B cell (primary cell): ENCODE results near the gene SPPL2B. TPM values are rescaled to one million over a fixed set of nuclear protein-coding genes. Genes with fewer than 3 reads are reported as not detected.

ENCODE experiments used
- ATAC-seq: fragments of 200-7000 bp; cut with Tn5 transposase; one replicate; pipeline ENCODE4 v1.10.0; 2021; ENCODE audit warnings: low read depth, mild to moderate bottlenecking, moderate number of reproducible peaks, moderate library complexity
- CTCF ChIA-PET: fragments of 350-600 bp; sonication (Branson Sonifier 250); formaldehyde crosslinking; loops from one replicate; lab custom pipeline; 2021; ENCODE audit warnings: antibody characterized with exemption, inconsistent platforms; lab: Charles Lee
- POLR2A ChIA-PET: fragments of 350-600 bp; sonication (Branson Sonifier 250); formaldehyde crosslinking; loops from one replicate; lab custom pipeline; 2021; ENCODE audit warnings: antibody characterized with exemption; lab: Charles Lee
- DNase-seq: peaks from one replicate; pipeline ENCODE4 v3.0.0; 2013
- H2AFZ ChIP-seq: 2 replicates; pipeline ENCODE4 v1.6.1; 2012; ENCODE audit warnings: mild to moderate bottlenecking, low read depth, low read length; ENCODE audit not compliant: insufficient read depth, poor library complexity, severe bottlenecking
- H3K27ac ChIP-seq, 2 donors: 1 replicate in 1 of 2; 2 replicates in 1 of 2; pipeline ENCODE4 v1.5.1; 2012 to 2013; ENCODE audit warnings: low read length in 2 of 2, mild to moderate bottlenecking in 2 of 2, moderate library complexity in 1 of 2
- H3K27me3 ChIP-seq, 4 experiments: fragments of 200-600 bp in 1 of 4; sonication (generic) in 1 of 4; replicated peaks in 1 of 4; 1 replicate in 2 of 4; 2 replicates in 2 of 4; pipeline versions ENCODE4 v1.6.1 to v1.7.0; 2013 to 2016; ENCODE audit warnings: low read length in 3 of 4, mild to moderate bottlenecking in 2 of 4, mixed read lengths in 1 of 4, moderate library complexity in 1 of 4; ENCODE audit not compliant: insufficient read depth in 4 of 4, control insufficient read depth in 3 of 4; ENCODE audit errors: control extremely low read depth in 1 of 4
- H3K36me3 ChIP-seq, 2 experiments: replicated peaks in 1 of 2; 1 replicate in 1 of 2; 2 replicates in 1 of 2; pipeline versions ENCODE4 v1.6.1 to v1.7.1; 2013; ENCODE audit warnings: low read length in 1 of 2; ENCODE audit not compliant: insufficient read depth in 2 of 2, control insufficient read depth in 1 of 2; ENCODE audit errors: control extremely low read depth in 1 of 2, extremely low read depth in 1 of 2
- H3K4me1 ChIP-seq, 2 donors: fragments of 200-600 bp in 1 of 2; sonication (generic) in 1 of 2; 1 replicate in 1 of 2; 2 replicates in 1 of 2; pipeline versions ENCODE4 v1.5.1 to v1.6.1; 2013 to 2017; ENCODE audit warnings: low read length in 2 of 2; ENCODE audit not compliant: control insufficient read depth in 2 of 2, insufficient read depth in 2 of 2
- H3K4me2 ChIP-seq: replicated peaks from 2 replicates; pipeline ENCODE3; 2012; ENCODE audit warnings: mild to moderate bottlenecking, low read depth, low read length; ENCODE audit not compliant: poor library complexity, severe bottlenecking
- H3K4me3 ChIP-seq, 5 experiments: fragments of 200-600 bp in 1 of 5; sonication (generic) in 1 of 5; 1 replicate in 3 of 5; 2 replicates in 2 of 5; pipeline versions ENCODE4 v1.5.1 to v1.7.0; 2011 to 2016; ENCODE audit warnings: low read length in 4 of 5, mild to moderate bottlenecking in 4 of 5, low read depth in 2 of 5, control low read depth in 1 of 5, moderate library complexity in 1 of 5; ENCODE audit not compliant: insufficient read depth in 1 of 5; ENCODE audit errors: control extremely low read depth in 1 of 5, extremely low read depth in 1 of 5
- H3K79me2 ChIP-seq: fragments of 200-600 bp; sonication (generic); one replicate; pipeline ENCODE4 v1.6.0; 2016; ENCODE audit warnings: low read length; ENCODE audit not compliant: control insufficient read depth, insufficient read depth
- H3K9ac ChIP-seq: fragments of 200-600 bp; sonication (generic); 2 replicates; pipeline ENCODE4 v1.6.1; 2017; ENCODE audit warnings: mild to moderate bottlenecking, low read length, moderate library complexity
- H3K9me3 ChIP-seq, 3 donors: one replicate each; pipeline versions ENCODE4 v1.6.1 to v1.7.1; 2013; ENCODE audit warnings: low read length in 2 of 3; ENCODE audit not compliant: control insufficient read depth in 2 of 3, insufficient read depth in 1 of 3; ENCODE audit errors: control extremely low read depth in 1 of 3
- H4K20me1 ChIP-seq: 2 replicates; pipeline ENCODE4 v1.6.0; 2012; ENCODE audit warnings: mild to moderate bottlenecking, low read length; ENCODE audit not compliant: insufficient read depth, control insufficient read depth, poor library complexity, severe bottlenecking
- H3K27ac Mint-ChIP-seq: one replicate; pipeline ENCODE4 v1.8.0; 2021; ENCODE audit warnings: mixed read lengths
- H3K27me3 Mint-ChIP-seq: one replicate; pipeline ENCODE4 v1.8.0; 2021; ENCODE audit warnings: mixed read lengths
- H3K4me1 Mint-ChIP-seq: one replicate; pipeline ENCODE4 v1.8.0; 2021; ENCODE audit warnings: mixed read lengths
- H3K4me3 Mint-ChIP-seq: one replicate; pipeline ENCODE4 v1.8.0; 2021; ENCODE audit warnings: mixed read lengths
- H3K9me3 Mint-ChIP-seq: one replicate; pipeline ENCODE4 v1.8.0; 2022; ENCODE audit warnings: mixed read lengths; ENCODE audit not compliant: insufficient read depth
- EZH2 ChIP-seq: IDR thresholded peaks from 2 replicates; pipeline ENCODE4 v1.6.1; 2012; ENCODE audit warnings: borderline replicate concordance, low read depth, mild to moderate bottlenecking, moderate library complexity, low read length; ENCODE audit not compliant: insufficient read depth, poor library complexity, severe bottlenecking
- WGBS: methylation state at CpG from one replicate; pipeline ENCODE4 v1.1.5; 2013; ENCODE audit warnings: missing lambda C conversion rate; ENCODE audit not compliant: insufficient coverage; 5-methylcytosine and 5-hydroxymethylcytosine counted together
- intact Hi-C: fragments of 100-400 bp; cut with micrococcal nuclease; formaldehyde crosslinking; loops from one replicate; pipeline ENCODE4 v1.10.0; 2022
- polyA plus RNA-seq: library from polyadenylated mRNA; depleted of rRNA; stranded (reverse); fragments of >200 nt; gene quantifications from 2 replicates; pipeline ENCODE4 v1.2.3, GENCODE V29; 2012
- total RNA-seq, 2 donors: library from RNA; stranded (reverse); fragments of 120-200 nt in 1 of 2; gene quantifications; 1 replicate in 1 of 2; 2 replicates in 1 of 2; pipeline versions ENCODE4 v1.2.3 to v1.2.4, GENCODE V29; 2013 to 2022
- TF ChIP-seq, protein P1 (sequence below): fragments of 200-600 bp; IDR thresholded peaks from one replicate; pipeline ENCODE4 v1.8.0; 2022; ENCODE audit warnings: antibody characterized with exemption, mild to moderate bottlenecking

SPPL2B gene
- total and polyA plus RNA-seq, 2 donors (not counting 1 experiment from before 2014, with no cell fraction given), result 415 to 479 TPM

DNA sequence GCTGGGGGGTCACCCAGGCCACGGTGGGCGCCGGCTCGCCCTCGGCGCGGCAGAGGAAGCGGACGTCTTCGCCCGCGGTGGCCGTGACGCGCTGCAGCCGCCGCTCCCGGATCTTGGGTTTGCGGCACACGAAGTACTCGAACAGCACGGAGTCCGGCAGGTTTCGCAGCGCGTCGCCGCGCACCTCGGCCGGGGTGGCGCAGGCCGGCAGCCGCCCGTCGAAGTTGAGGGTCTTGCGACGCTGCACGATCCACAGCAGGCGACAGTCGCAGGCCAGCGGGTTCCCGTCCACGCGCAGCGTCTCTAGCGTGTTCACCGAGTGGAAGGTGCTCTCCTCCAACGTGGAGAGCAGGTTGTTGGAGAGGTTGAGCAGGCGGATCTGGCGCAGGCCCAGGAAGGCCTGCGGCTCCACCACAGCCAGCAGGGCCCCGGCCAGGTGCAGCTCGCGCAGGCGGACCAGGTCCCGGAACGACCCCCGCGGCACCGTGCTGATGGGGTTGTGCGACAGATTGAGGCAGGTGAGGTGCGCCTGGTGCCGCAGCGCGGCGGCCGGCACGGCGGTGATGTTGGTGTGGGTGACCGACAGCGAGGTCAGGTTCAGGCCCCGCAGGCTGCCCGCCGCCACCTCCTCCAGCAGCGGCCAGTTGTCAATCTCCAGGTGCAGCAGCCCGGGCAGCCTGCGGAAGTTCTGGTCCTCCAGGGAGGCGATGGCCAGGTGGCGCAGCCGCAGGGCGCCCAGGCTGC lies 37.9 kb upstream of the SPPL2B start:
- peak; percentile 76 for DNase-seq

More for the DNA sequence above, 37.9 kb upstream of the SPPL2B start:
- H3K4me3 Mint-ChIP-seq, result peak overlapping the region; percentile 89
- no peaks in the 10 kb centered on the region for H3K27me3 ChIP-seq
- H3K4me1 ChIP-seq, result peaks cover 49 to 68% of the 10 kb centered on the region in 2 donors
- H3K36me3 ChIP-seq, result peaks cover 0 to 19% of the 10 kb centered on the region in 2 experiments
- no peaks in the 10 kb centered on the region for H3K9me3 Mint-ChIP-seq
- H2AFZ ChIP-seq, result peak overlapping the region; percentile 50
- peaks cover 48% of the 10 kb centered on the region for H4K20me1 ChIP-seq
- H3K9ac ChIP-seq, result peak overlapping the region; percentile 69
- intact Hi-C loops, result no loop called here
- no peak for TF ChIP-seq EZH2
- TF ChIP-seq, protein P1, sequence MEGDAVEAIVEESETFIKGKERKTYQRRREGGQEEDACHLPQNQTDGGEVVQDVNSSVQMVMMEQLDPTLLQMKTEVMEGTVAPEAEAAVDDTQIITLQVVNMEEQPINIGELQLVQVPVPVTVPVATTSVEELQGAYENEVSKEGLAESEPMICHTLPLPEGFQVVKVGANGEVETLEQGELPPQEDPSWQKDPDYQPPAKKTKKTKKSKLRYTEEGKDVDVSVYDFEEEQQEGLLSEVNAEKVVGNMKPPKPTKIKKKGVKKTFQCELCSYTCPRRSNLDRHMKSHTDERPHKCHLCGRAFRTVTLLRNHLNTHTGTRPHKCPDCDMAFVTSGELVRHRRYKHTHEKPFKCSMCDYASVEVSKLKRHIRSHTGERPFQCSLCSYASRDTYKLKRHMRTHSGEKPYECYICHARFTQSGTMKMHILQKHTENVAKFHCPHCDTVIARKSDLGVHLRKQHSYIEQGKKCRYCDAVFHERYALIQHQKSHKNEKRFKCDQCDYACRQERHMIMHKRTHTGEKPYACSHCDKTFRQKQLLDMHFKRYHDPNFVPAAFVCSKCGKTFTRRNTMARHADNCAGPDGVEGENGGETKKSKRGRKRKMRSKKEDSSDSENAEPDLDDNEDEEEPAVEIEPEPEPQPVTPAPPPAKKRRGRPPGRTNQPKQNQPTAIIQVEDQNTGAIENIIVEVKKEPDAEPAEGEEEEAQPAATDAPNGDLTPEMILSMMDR, result no peak
- peak overlapping the region in 1 of 2 donors; percentile 81 for H3K27ac ChIP-seq
- H3K4me1 Mint-ChIP-seq, result peaks cover 57% of the 10 kb centered on the region
- H3K27me3 Mint-ChIP-seq, result no peaks in the 10 kb centered on the region
- CTCF ChIA-PET, result interaction anchor here (0.9 to 2.0 kb wide), 3 partner anchors 12 to 20 kb away, joined by 3 to 9 read pairs (median 5); no protein-coding TSS in a partner anchor
- under 1% methylated on average over 82 of the region's 82 CpGs for WGBS
- POLR2A ChIA-PET, result interaction anchor here (0.8 to 2.4 kb wide), 6 partner anchors 12 to 41 kb away, joined by 3 to 12 read pairs (median 4); no protein-coding TSS in a partner anchor
- H3K27ac Mint-ChIP-seq, result peak overlapping the region; percentile 89
- H3K79me2 ChIP-seq, result peaks cover 65% of the 10 kb centered on the region
- ATAC-seq, result peak; percentile 9
- peak overlapping the region; percentile 30 to 82 (median 71) for H3K4me3 ChIP-seq
- H3K4me2 ChIP-seq, result peak overlapping the region; percentile 82
- no peaks in the 10 kb centered on the region for H3K9me3 ChIP-seq
